Mucosa of rectum (tissue), 2 donors: ENCODE data around the gene ADAM17.
"Not testable (repeated sequence)": the region's sequence is repeated elsewhere in the genome, so short reads cannot be mapped to it uniquely, and the experiment has no call there.

Source experiments
- H3K27ac ChIP-seq, 2 donors: one replicate each; pipeline ENCODE4 v1.7.0; 2013; ENCODE audit warnings: inconsistent platforms in 2 of 2, low read depth in 2 of 2, low read length in 2 of 2
- H3K27me3 ChIP-seq, 2 donors: one replicate each; pipeline ENCODE4 v1.7.0; 2013; ENCODE audit warnings: low read length in 2 of 2; ENCODE audit not compliant: control insufficient read depth in 2 of 2, insufficient read depth in 2 of 2
- H3K36me3 ChIP-seq, 2 donors: one replicate each; pipeline ENCODE4 v1.7.0; 2013; ENCODE audit warnings: low read length in 2 of 2; ENCODE audit not compliant: control insufficient read depth in 2 of 2, insufficient read depth in 2 of 2
- H3K4me1 ChIP-seq, 2 donors: one replicate each; pipeline ENCODE4 v1.7.0; 2013; ENCODE audit warnings: low read length in 2 of 2, mild to moderate bottlenecking in 1 of 2; ENCODE audit not compliant: control insufficient read depth in 2 of 2, insufficient read depth in 2 of 2
- H3K4me3 ChIP-seq, 2 donors: one replicate each; pipeline ENCODE4 v1.7.0; 2013; ENCODE audit warnings: low read length in 2 of 2
- H3K9ac ChIP-seq, 2 donors: one replicate each; pipeline ENCODE4 v1.7.0; 2013; ENCODE audit warnings: low read length in 2 of 2, low read depth in 1 of 2, mild to moderate bottlenecking in 1 of 2
- H3K9me3 ChIP-seq, 2 donors: one replicate each; pipeline ENCODE4 v1.7.0; 2013; ENCODE audit warnings: low read length in 2 of 2; ENCODE audit not compliant: control insufficient read depth in 2 of 2
- donor health status: healthy.
- donor health status: Normal muscosa, but diverticular disease.

ADAM17 gene

DNA sequence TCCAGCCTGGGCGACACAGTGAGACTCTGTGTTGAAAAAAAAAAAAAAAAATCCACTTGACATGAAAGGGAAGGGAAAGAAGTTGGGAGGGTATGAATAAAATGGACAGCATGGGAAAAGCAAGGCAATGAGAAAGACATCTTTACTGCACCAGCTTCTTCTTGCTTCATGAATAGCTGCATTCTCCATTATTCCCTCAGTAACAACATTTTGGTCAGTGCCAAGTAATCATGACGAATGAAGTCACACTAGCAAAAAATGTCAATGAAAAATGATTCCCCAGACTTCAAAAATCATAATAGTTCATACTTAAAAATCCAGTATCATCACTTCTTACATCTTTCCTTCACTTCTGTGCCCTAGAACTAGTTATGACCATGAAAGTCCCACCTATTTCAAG lies 30.4 kb downstream of the ADAM17 start:
- no peaks in the 10 kb centered on the region for H3K9me3 ChIP-seq
- no peaks in the 10 kb centered on the region for H3K27me3 ChIP-seq
- H3K4me3 ChIP-seq = no peak overlapping the region
- H3K9ac ChIP-seq = no peak overlapping the region
- peaks cover 40 to 45% of the 10 kb centered on the region in 2 donors for H3K36me3 ChIP-seq
- H3K4me1 ChIP-seq = no peaks in the 10 kb centered on the region
- no peak overlapping the region for H3K27ac ChIP-seq

DNA sequence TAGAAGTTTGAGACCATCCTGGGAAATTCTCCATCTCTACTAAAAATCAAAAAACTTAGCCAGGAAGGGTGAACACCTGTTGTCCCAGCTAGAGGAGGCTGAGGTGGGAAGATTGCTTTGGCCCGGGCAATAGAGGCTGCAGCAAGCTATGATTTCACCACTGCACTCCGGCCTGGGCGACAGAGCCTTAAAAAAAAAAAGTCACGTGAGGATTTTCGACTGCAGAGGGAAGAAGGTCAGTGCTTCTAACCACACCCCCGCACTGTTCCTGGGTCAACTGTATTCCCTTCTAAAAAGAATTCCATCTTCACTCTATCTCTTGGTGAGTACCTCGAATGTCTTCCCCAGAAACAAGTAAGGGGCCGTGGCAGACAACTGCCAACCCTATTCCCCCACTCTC lies 31.3 kb downstream of the ADAM17 start:
- no peaks in the 10 kb centered on the region for H3K27me3 ChIP-seq
- no peaks in the 10 kb centered on the region for H3K9me3 ChIP-seq
- H3K4me3 ChIP-seq = no peak overlapping the region
- no peak overlapping the region for H3K9ac ChIP-seq
- no peak overlapping the region for H3K27ac ChIP-seq
- H3K4me1 ChIP-seq = no peaks in the 10 kb centered on the region
- peaks cover 45 to 54% of the 10 kb centered on the region in 2 donors for H3K36me3 ChIP-seq

DNA sequence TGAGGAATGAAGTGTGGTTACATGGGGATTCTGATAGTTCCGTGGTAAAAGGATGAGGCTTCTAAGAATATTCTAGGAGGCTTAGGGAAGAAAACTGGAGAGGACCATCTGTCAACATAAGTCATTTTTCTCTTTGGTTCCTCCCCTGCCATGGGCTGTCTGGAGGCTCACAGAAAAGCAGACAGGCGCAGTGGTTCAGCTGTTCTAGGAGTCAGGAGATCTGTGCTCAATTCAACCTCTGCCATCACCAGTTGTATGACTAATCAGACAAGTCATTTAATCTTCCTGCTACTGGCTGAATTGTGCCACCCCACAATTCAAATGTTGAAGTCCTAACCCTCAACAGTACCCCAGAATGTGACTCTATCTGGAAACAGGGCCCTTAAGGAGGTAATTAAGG lies 36.4 kb downstream of the ADAM17 start:
- Histone ChIP-seq H3K27me3 (no peaks in the 10 kb centered on the region), H3K4me1 (no peaks in the 10 kb centered on the region), H3K36me3 (peaks cover 45% of the 10 kb centered on the region in 2 donors)

DNA sequence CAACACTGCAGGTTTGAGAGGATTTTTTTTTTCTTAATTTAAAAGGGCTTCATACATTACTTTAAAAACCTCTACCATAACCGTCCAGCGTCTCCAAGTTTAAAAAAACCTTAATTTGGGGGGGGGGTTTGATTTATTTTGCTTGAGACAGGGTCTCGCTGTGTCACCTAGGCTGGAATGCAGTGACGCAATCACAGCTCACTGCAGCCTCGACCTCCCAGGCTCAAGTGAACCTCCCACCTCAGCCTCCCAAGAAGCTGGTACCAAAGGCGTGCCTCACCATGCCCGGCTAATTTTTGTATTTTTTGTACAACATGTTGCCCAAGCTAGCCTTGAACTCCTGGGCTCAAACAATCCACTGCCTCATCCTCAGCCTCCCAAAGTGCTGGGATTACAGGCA lies 36.9 kb downstream of the ADAM17 start:
- Histone ChIP-seq H3K4me1 (no peaks in the 10 kb centered on the region), H3K36me3 (peaks cover 43% of the 10 kb centered on the region in 2 donors), H3K27ac (no peak overlapping the region), H3K4me3 (no peak overlapping the region), H3K9me3 (no peaks in the 10 kb centered on the region), H3K27me3 (no peaks in the 10 kb centered on the region), H3K9ac (no peak overlapping the region)

More for the DNA sequence above, 36.4 kb downstream of the ADAM17 start:
- Histone ChIP-seq H3K9me3 (no peaks in the 10 kb centered on the region), H3K4me3 (no peak overlapping the region), H3K9ac (no peak overlapping the region), H3K27ac (no peak overlapping the region)

DNA sequence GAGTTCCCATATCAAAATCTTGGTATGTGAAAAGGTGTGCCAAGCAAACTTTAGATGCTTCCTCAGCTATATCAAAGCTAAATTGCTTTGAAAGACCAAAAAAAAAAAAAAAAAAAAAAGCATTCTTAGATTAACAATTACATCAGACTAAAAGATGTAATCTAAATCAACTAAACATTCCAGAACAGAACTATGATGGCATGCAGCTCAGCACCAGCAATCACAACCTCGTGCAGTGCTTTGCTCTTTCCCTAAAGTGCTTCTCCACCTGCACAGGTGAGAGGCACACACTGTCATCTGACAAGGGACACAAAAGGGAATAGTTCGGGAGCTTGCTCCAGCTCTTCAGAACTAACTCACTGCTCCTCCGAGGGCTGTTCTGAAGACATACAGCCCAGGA lies 37.5 kb downstream of the ADAM17 start:
- Histone ChIP-seq H3K9me3 (no peaks in the 10 kb centered on the region), H3K36me3 (peaks cover 42 to 43% of the 10 kb centered on the region in 2 donors), H3K27me3 (no peaks in the 10 kb centered on the region), H3K4me3 (no peak overlapping the region), H3K4me1 (no peaks in the 10 kb centered on the region), H3K27ac (no peak overlapping the region), H3K9ac (no peak overlapping the region)

DNA sequence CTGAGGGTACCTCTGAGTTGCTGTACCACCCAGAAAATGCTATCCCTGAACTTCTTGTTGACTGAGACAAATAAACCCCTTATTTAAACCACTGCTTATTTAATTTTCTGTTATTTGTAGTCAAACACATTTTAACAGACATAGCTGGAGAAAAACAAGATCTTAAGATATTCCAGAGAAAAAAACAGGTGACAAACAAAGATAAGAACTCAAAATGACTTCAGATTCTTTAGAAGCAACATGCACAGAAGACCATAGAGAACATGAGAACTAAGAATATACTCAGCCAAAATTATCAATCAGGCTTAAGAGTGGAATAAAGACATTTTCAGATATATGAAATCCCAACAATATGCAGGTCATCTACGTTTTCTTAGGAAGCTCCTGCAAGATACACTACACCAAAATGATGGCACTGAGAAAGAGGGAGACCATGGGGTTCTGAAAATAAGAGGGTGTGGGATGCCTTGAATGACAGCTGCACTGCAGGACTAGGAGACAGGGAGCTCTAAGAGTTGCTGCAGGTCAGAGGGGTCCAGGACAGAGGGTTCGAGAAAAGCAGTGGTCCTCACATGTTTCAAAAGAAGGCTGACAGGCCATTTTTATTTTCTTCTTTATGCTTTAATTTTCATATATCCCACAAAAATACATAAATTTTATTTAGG lies 38.4 kb downstream of the ADAM17 start:
- Histone ChIP-seq H3K36me3 (peaks cover 40 to 47% of the 10 kb centered on the region in 2 donors), H3K4me3 (no peak overlapping the region), H3K9ac (no peak overlapping the region), H3K4me1 (no peaks in the 10 kb centered on the region), H3K9me3 (no peaks in the 10 kb centered on the region), H3K27ac (no peak overlapping the region), H3K27me3 (no peaks in the 10 kb centered on the region)

DNA sequence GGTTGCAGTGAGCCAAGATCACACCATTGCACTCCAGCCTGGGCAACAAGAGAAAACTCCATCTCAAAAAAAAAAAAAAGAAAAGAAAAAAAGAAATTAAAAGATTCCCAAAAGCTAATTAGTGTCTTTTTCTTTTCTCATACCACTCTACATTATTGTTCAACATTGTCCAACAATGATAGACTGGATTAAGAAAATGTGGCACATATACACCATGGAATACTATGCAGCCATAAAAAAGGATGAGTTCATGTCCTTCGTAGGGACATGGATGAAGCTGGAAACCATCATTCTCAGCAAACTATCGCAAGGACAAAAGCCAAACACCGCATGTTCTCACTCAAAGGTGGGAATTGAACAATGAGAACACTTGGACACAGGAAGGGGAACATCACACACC lies 41.7 kb downstream of the ADAM17 start:
- not testable (repeated sequence) for H3K9me3 ChIP-seq, H3K27me3 ChIP-seq, H3K4me1 ChIP-seq, H3K27ac ChIP-seq, H3K4me3 ChIP-seq, H3K9ac ChIP-seq
- H3K36me3 ChIP-seq = peaks cover 31 to 36% of the 10 kb centered on the region in 2 donors

DNA sequence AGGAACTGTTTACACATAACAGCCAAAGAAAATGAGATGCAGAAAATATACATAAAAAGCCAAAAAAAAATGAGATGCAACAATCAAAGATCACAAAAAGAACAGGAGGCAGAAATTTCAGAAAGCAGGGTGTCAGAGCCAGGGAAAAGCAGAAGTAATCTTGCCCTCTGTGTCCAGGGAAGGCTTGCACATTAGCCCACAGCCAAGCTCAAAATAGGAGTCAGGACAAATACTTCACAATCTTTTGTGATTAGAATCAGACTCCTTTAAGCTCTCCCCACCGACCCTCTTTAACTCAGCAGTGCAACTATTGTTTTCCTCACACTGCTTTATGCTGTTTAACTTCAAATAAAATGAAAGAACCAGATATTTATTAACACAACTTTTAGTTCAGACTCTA lies 46.7 kb downstream of the ADAM17 start:
- no peaks in the 10 kb centered on the region for H3K4me1 ChIP-seq
- H3K4me3 ChIP-seq = no peak overlapping the region
- H3K27me3 ChIP-seq = no peaks in the 10 kb centered on the region
- peaks cover 24 to 38% of the 10 kb centered on the region in 2 donors for H3K36me3 ChIP-seq
- H3K27ac ChIP-seq = no peak overlapping the region
- no peak overlapping the region for H3K9ac ChIP-seq
- no peaks in the 10 kb centered on the region for H3K9me3 ChIP-seq

DNA sequence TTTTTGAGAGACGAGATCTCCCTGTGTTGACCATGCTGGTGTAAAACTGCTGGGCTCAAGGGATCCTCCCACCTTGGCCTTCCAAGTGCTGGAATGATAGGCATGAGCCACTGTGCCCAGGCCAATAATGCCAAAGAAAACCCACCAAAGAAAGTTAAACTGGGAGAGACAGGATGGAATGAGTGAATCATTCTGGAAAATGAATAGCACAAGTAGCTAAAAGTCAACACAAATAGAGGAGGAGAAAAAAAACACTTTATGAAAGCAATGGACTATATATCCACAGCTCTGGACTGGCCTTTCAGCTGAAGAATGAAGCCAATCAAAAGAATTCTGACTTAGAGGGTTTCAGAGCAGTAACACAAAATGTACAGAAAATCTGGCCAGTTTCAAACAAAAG lies 57.4 kb downstream of the ADAM17 start:
- H3K9ac ChIP-seq = no peak overlapping the region
- H3K27me3 ChIP-seq = no peaks in the 10 kb centered on the region
- no peak overlapping the region for H3K27ac ChIP-seq
- no peaks in the 10 kb centered on the region for H3K9me3 ChIP-seq
- H3K36me3 ChIP-seq = peaks cover 42 to 50% of the 10 kb centered on the region in 2 donors
- H3K4me3 ChIP-seq = no peak overlapping the region
- no peaks in the 10 kb centered on the region for H3K4me1 ChIP-seq

DNA sequence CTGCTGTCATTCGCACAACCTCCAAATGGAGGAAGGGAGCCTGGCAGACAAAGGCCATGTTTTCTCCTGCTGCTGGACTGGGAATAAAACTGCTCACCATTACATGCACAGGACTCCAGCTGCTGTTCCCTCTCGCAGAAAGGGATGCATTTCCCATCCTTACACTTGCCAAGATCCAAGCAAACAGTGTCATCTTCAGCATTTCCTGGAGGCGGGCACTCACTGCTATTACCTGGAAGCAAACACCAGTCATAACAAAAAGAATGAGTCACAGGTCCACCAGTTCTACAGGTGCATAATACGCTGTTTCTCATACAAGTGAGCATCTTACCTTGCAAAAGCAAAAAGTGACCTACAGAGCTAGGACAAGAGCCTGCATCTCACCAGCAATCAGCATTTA lies 58.6 kb downstream of the ADAM17 start:
- H3K4me3 ChIP-seq = no peak overlapping the region
- H3K27me3 ChIP-seq = no peaks in the 10 kb centered on the region
- H3K9me3 ChIP-seq = no peaks in the 10 kb centered on the region
- H3K36me3 ChIP-seq = peaks cover 48 to 56% of the 10 kb centered on the region in 2 donors
- no peaks in the 10 kb centered on the region for H3K4me1 ChIP-seq
- no peak overlapping the region for H3K27ac ChIP-seq
- H3K9ac ChIP-seq = no peak overlapping the region

DNA sequence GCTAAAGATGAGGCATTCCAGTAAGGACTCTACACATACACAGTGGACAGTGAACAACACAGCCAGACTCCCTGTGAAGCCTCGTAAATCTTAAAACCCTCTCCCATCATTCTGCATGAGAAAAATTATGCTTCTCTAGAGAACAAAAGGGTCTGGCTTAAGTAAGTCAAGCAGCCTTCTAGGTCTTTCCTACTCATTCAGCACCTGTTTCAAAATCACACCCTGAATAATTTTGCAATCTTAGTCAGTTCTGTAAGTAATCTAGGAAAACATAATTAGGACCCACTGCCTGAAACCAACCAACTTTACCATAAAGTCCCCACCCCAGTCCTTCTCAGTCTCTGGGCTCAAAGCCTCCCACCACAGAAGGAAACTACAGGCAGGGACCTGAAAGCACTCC lies 61.5 kb downstream of the ADAM17 start:
- Histone ChIP-seq H3K36me3 (peaks cover 65 to 74% of the 10 kb centered on the region in 2 donors), H3K4me1 (no peaks in the 10 kb centered on the region), H3K9ac (no peak overlapping the region), H3K4me3 (no peak overlapping the region), H3K9me3 (no peaks in the 10 kb centered on the region), H3K27me3 (no peaks in the 10 kb centered on the region), H3K27ac (no peak overlapping the region)
